Astrocyte of the spinal cord (primary cell): ENCODE data around the gene TENM4.

Source experiments
- DNase-seq: peaks from one replicate; pipeline ENCODE4 v3.0.0; 2011; ENCODE audit warnings: low read depth, low spot score
- H3K4me3 ChIP-seq: 2 replicates; pipeline ENCODE4 v1.5.1; 2011; ENCODE audit warnings: low read depth, mild to moderate bottlenecking, low read length, moderate library complexity
- in situ Hi-C: cut with HindIII; loops from 2 replicates; pipeline ENCODE4 v1.10.0; 2017; ENCODE audit warnings: low sequenced_read_pairs
- TF ChIP-seq, protein P1 (sequence below): IDR thresholded peaks from 2 replicates; pipeline ENCODE4 v1.5.1; 2012; ENCODE audit warnings: low read depth, mild to moderate bottlenecking, low read length, inconsistent platforms

Gene TENM4

DNA sequence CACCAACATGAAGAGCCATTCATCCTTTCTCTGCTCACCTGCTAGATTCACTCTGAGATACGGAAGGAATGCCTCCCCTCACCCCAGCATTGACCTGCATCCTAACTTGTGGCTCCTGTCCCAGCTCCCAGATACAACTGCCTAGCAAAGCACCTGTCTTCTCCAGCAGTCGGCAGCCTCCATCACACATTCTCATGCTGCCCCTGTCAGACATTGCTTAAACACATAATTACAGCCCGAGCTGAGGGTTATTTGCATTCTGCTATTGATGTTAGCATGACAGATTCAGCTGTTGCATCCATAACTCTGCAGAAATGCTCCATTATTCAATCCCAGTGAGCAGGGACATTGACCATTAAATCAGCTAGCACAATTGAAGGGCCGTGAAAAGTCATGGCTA lies 681.8 kb downstream of the TENM4 start:
- in situ Hi-C loops = no loop called here
- TF ChIP-seq, protein P1, sequence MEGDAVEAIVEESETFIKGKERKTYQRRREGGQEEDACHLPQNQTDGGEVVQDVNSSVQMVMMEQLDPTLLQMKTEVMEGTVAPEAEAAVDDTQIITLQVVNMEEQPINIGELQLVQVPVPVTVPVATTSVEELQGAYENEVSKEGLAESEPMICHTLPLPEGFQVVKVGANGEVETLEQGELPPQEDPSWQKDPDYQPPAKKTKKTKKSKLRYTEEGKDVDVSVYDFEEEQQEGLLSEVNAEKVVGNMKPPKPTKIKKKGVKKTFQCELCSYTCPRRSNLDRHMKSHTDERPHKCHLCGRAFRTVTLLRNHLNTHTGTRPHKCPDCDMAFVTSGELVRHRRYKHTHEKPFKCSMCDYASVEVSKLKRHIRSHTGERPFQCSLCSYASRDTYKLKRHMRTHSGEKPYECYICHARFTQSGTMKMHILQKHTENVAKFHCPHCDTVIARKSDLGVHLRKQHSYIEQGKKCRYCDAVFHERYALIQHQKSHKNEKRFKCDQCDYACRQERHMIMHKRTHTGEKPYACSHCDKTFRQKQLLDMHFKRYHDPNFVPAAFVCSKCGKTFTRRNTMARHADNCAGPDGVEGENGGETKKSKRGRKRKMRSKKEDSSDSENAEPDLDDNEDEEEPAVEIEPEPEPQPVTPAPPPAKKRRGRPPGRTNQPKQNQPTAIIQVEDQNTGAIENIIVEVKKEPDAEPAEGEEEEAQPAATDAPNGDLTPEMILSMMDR = no peak
- H3K4me3 ChIP-seq = no peak overlapping the region
- DNase-seq = no peak

DNA sequence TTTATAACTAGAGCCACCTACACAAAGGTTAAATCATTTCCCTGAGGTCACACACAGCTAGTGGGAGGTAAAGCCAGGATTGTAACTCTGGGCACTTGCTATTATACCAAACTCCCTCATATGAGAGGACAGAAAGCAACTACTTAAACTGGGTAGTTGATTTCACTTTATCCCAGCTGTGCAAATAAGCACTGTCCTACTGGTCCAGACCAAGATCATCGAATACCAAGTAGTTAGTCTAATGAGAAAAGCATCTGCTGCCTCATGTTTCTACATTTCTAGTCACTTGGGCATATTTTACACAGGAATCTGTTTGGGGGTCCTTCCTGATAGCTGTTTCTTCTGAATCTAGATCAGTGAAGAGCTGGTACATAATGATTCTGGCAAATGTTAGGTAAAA lies 687.5 kb downstream of the TENM4 start:
- TF ChIP-seq, protein P1 = no peak
- in situ Hi-C loops = no loop called here
- H3K4me3 ChIP-seq = no peak overlapping the region
- DNase-seq = peak; percentile 6

DNA sequence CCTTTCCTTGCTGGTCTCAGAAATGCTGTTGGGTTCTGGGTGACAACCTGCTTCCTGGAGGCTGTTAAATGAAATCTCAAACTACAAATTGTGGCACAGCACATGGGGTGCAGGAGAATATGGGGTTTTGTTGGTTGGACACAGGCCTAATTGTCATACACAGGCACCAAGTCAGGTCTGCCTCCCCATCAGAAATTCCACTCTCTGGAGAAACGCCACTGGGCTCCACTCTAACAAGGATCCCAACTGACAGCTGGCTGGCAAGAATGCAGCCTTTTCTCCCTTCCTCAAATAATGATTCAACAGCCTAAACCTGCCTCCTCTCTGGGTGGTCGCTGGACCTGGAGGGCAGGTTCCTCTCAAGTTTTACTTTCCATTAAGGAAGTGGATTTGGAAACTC lies 688.3 kb downstream of the TENM4 start:
- in situ Hi-C loops = no loop called here
- no peak overlapping the region for H3K4me3 ChIP-seq
- DNase-seq = no peak
- TF ChIP-seq, protein P1 = no peak

DNA sequence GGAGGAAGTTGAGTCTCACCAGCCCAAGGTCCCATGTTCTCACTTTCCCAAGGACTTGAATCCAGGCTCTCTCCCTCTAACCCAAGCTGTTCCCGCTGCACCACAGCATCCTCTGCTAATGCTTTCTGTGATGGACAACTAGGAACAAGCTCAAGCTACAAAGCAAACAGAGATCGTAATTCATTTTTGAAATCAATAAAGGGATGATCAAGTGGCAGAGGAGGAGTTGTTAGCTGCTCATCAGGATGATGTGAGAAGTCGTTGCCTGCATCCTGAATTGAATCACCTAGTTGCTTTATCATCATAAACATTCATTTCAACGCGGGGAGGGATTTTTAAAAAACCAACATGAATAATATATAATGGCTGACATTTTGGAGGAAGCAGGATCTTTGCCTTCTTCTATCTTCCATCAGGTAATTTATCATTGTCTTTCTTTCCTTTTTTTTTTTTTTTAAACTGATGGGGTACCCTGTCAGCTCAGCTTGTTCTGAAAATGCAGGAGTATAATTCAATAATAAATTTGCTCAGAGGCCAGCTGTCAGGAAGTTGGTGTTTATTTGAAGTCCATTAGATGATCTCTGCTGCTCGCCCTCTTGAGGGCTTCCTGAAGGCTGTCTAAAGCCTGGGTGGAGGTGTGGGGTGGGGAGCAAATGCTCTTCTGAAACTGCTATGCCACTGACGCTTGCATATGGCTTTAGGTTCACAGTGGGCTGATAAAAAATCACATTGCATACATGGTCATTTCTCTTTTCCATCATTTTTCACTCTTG lies 691.7 kb downstream of the TENM4 start:
- no peak overlapping the region for H3K4me3 ChIP-seq
- TF ChIP-seq, protein P1 = no peak
- DNase-seq = no peak
- in situ Hi-C loops = no loop called here

DNA sequence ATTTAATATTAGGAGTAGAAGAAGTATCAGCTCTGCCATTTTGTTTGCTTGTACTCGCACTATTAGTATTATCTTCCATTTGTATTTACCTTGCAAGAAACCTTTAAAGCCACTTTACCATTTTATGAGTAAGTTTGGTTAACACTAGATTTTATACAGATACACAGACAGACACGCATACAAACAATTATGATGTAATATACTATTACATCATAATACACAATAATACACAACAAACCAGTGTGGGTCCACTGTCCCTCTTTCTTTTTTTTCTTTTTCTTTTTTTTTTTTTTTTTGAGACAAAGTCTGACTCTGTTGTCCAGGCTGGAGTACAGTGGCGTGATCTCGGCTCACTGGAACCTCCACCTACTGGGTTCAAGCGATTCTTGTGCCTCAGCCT lies 695.9 kb downstream of the TENM4 start:
- in situ Hi-C loops = no loop called here
- H3K4me3 ChIP-seq = no peak overlapping the region
- no peak for DNase-seq
- TF ChIP-seq, protein P1 = no peak

DNA sequence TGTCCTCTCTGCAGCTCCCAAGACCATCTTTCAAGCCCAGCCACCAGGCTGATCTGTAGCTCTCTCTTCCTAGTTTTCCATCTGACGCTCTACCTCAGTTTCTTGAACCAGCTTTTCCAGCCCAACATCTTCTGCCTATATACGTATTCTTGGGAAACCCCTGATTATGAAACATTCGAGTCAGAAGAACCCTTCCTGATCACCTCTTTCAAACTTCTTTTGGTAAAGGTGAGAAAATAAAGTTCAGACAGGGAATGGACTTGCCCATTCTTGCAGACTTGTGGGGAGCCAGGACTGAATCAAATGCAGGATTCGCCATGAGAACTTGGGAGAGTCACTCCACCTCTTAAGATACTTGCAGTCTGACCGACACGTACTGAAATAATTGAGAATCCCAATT lies 696.6 kb downstream of the TENM4 start:
- no peak overlapping the region for H3K4me3 ChIP-seq
- no peak for DNase-seq
- in situ Hi-C loops = no loop called here
- TF ChIP-seq, protein P1 = no peak
